Tibial nerve (tissue), 4 donors: ENCODE data around the gene STRIP2. TPM values are rescaled to one million over a fixed set of nuclear protein-coding genes. Genes with fewer than 3 reads are reported as not detected.

Experiments
- DNase-seq, 2 donors: peaks; one replicate each; pipeline ENCODE4 v3.0.0-alpha.2; 2019; ENCODE audit warnings: low spot score in 2 of 2
- H3K27ac ChIP-seq, 4 donors: fragments of 200-600 bp; sonication (generic) in 3 of 4; one replicate each; pipeline ENCODE4 v1.5.1; 2017 to 2019; ENCODE audit warnings: mild to moderate bottlenecking in 1 of 4
- H3K27me3 ChIP-seq, 2 donors: fragments of 200-600 bp; sonication (generic) in 1 of 2; one replicate each; pipeline versions ENCODE4 v1.5.1 to v1.6.0; 2017 to 2019
- H3K36me3 ChIP-seq, 3 donors: fragments of 200-600 bp; sonication (generic); one replicate each; pipeline ENCODE4 v1.5.1; 2018 to 2019
- H3K4me1 ChIP-seq, 4 donors: fragments of 200-600 bp; sonication (generic) in 3 of 4; one replicate each; pipeline ENCODE4 v1.5.1; 2017 to 2019
- H3K4me3 ChIP-seq, 4 donors: fragments of 200-600 bp; sonication (generic) in 3 of 4; one replicate each; pipeline ENCODE4 v1.5.1; 2017 to 2019; ENCODE audit warnings: mild to moderate bottlenecking in 1 of 4, moderate library complexity in 1 of 4
- H3K9me3 ChIP-seq, 4 donors: fragments of 200-600 bp; sonication (generic) in 3 of 4; one replicate each; pipeline ENCODE4 v1.5.1; 2017 to 2019
- CTCF ChIP-seq, 5 experiments: fragments of 200-600 bp in 3 of 5; fragments of 450-650 bp in 2 of 5; sonication (generic) in 3 of 5; IDR thresholded peaks; one replicate each; pipeline ENCODE4 v1.5.1; 2016 to 2019; ENCODE audit warnings: antibody characterized with exemption in 5 of 5, mild to moderate bottlenecking in 3 of 5, moderate library complexity in 2 of 5
- EP300 ChIP-seq, 2 donors: sonication (generic); formaldehyde crosslinking; IDR thresholded peaks; one replicate each; pipeline ENCODE4 v1.6.1; 2017; ENCODE audit warnings: antibody characterized with exemption in 2 of 2, mild to moderate bottlenecking in 1 of 2
- POLR2A ChIP-seq, 2 donors: fragments of 450-650 bp; IDR thresholded peaks; one replicate each; pipeline ENCODE4 v1.6.1; 2017; ENCODE audit warnings: antibody characterized with exemption in 2 of 2, mild to moderate bottlenecking in 2 of 2, moderate library complexity in 2 of 2
- WGBS, 2 donors: methylation state at CpG; one replicate each; pipeline ENCODE4 v1.1.5; 2018; 5-methylcytosine and 5-hydroxymethylcytosine counted together
- total RNA-seq, 4 donors: library from RNA; depleted of rRNA; stranded (reverse); fragments of >200 nt; gene quantifications; one replicate each; pipeline ENCODE4 v1.1.0, GENCODE V29; 2016

STRIP2 gene
- total RNA-seq, 4 donors from 2014 or later, result 0.30 to 0.44 (median 0.41) TPM

GRCh38 chr7:129458171-129458570, 23.9 kb downstream of the STRIP2 start:
- Histone ChIP-seq H3K4me3 (no peak overlapping the region), H3K27ac (no peak overlapping the region), H3K9me3 (no peaks in the 10 kb centered on the region), H3K4me1 (no peaks in the 10 kb centered on the region), H3K27me3 (no peaks in the 10 kb centered on the region), H3K36me3 (no peaks in the 10 kb centered on the region)
- 86 to 98% methylated on average over 5 of the region's 5 CpGs for WGBS, 2 donors
- no peak for DNase-seq
- TF ChIP-seq EP300 (IDR thresholded peaks at IDR 0.05) (no peak), CTCF (IDR thresholded peaks at IDR 0.05) (no peak), POLR2A (IDR thresholded peaks at IDR 0.05) (no peak)

DNA sequence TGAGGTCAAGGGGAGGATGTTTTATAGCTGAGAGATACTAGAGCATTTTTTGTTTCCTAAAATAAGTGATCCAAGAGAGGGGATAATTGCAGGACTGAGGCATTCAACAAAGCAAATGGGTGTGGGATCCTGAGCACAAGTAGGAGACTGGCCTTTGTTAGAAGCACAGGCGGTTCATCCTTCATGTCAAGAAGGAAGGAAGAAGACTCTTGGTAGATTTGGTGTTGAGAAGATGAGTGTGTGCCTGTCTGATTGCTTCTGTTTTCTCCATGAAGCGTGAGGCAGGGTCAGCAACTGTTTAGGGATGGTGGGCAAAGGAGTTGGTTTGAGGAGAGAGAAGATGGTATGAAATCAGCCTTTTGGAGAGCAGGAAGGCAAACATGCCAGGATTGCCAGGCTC, 27.6 kb downstream of the STRIP2 start:
- WGBS, 2 donors, result 91 to 97% methylated on average over 2 of the region's 2 CpGs
- Histone ChIP-seq H3K9me3 (no peaks in the 10 kb centered on the region), H3K36me3 (no peaks in the 10 kb centered on the region), H3K4me1 (no peaks in the 10 kb centered on the region), H3K27ac (no peak overlapping the region), H3K27me3 (no peaks in the 10 kb centered on the region), H3K4me3 (no peak overlapping the region)
- DNase-seq, result no peak
- TF ChIP-seq CTCF (IDR thresholded peaks at IDR 0.05) (no peak), EP300 (IDR thresholded peaks at IDR 0.05) (no peak), POLR2A (IDR thresholded peaks at IDR 0.05) (no peak)

GRCh38 chr7:129462420-129462819, 28.2 kb downstream of the STRIP2 start:
- DNase-seq, result no peak
- no peaks in the 10 kb centered on the region for H3K36me3 ChIP-seq
- no peak overlapping the region for H3K4me3 ChIP-seq
- H3K27me3 ChIP-seq, result no peaks in the 10 kb centered on the region
- H3K4me1 ChIP-seq, result no peaks in the 10 kb centered on the region
- no peaks in the 10 kb centered on the region for H3K9me3 ChIP-seq
- WGBS, 2 donors, result 71 to 85% methylated on average over 1 of the region's 1 CpG
- TF ChIP-seq EP300 (IDR thresholded peaks at IDR 0.05), result no peak
- no peak for TF ChIP-seq POLR2A (IDR thresholded peaks at IDR 0.05)
- TF ChIP-seq CTCF (IDR thresholded peaks at IDR 0.05), result no peak
- no peak overlapping the region for H3K27ac ChIP-seq

DNA sequence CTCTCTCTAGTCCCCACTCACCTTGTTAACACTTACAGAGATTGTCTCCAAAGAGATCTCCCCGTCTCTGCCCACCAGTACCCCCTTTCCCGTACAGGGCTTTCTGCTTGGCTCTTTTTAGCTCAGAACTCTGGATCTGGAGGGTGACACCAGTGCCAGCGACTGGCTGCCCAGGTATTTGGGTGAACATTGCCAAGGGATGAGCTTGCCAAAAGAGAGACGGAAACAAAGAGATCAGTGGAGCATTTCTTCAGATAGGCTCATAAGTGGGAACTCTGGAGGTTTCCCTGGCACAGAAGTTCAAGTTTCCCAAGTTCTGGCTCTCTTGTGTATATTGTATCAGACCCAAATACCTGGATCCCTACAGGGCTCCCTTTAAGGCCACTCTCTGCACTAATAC, 30.0 kb downstream of the STRIP2 start:
- 93% methylated on average over 4 of the region's 4 CpGs for WGBS, 2 donors
- Histone ChIP-seq H3K4me3 (no peak overlapping the region), H3K27ac (no peak overlapping the region), H3K9me3 (no peaks in the 10 kb centered on the region), H3K4me1 (no peaks in the 10 kb centered on the region), H3K36me3 (no peaks in the 10 kb centered on the region), H3K27me3 (no peaks in the 10 kb centered on the region)
- no peak for DNase-seq
- TF ChIP-seq CTCF (IDR thresholded peaks at IDR 0.05) (no peak), EP300 (IDR thresholded peaks at IDR 0.05) (no peak), POLR2A (IDR thresholded peaks at IDR 0.05) (no peak)

DNA sequence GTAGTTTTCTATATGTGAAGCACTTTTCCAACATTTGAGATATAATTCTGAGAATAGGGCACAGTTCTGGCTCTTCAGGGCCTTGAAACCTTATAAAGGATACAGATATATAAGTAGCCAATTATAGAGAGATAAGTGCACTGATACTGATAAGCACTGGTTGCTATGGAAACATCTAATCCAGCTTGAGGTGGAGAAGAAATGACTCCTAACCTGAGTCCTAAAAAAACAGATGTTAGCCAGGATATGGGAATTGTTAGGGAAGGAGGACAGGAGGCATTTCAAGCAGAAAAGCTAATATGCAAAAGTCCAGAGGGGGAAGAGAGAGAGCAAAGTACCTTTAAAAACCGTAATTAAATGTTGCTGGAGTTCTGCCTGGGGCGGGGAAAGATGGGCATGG, 30.8 kb downstream of the STRIP2 start:
- H3K36me3 ChIP-seq, result no peaks in the 10 kb centered on the region
- DNase-seq, result no peak
- TF ChIP-seq POLR2A (IDR thresholded peaks at IDR 0.05), result no peak
- TF ChIP-seq CTCF (IDR thresholded peaks at IDR 0.05), result no peak
- TF ChIP-seq EP300 (IDR thresholded peaks at IDR 0.05), result no peak
- WGBS, 2 donors, result 77 to 81% methylated on average over 2 of the region's 2 CpGs
- no peaks in the 10 kb centered on the region for H3K27me3 ChIP-seq
- H3K27ac ChIP-seq, result no peak overlapping the region
- H3K4me1 ChIP-seq, result no peaks in the 10 kb centered on the region
- H3K4me3 ChIP-seq, result no peak overlapping the region
- H3K9me3 ChIP-seq, result no peaks in the 10 kb centered on the region
